Measurements from ENCODE around the gene CKAP5.

The CKAP5 gene

DNA sequence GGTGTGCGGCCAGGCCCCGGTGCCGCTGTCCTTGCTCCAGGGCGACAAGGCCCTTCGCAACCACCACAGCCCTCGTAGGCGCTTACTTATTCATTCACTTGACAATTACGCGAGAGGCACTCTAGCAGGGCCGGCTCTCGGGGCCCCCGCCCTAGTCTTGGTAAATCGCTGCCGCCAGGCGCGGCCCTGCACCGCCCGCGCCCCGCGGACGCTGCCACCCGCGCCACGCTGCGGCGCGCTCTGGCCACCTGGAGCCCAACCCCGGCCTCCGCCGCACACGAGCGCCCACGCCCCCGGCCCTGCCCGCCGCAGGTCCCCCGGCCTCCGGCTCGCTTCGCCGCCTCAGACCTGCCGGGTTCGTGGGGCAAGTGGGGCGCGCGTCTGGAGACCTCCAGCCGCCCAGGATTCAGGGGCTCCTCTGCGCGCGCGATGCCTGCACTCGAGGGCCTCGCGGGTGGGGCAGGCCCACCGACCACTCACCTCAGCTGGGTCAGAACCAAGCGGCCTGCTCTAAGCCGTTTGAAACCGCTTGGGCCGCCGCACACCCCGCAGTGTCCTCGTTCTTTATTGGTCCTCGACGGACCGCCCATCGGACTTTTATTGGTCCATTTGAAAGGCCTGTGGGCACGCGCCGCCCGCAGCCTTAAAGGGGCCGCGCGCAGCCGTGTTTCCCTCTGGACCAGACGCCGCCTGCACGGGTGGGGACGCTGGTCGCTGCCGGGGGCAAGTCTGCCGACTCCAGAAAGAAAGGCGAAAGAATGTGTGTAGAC, at the start of gene CKAP5:
TSS of gene CKAP5 (minus strand) at position 541 of the 770 bp plus-strand sequence. CDS start 25,049 bp downstream, outside the sequence.
- DNase-seq = no peak

GRCh38 chr11:46895821-46896220, 49.7 kb upstream of the CKAP5 start:
- no peak for DNase-seq

GRCh38 chr11:46894961-46895360, 48.9 kb upstream of the CKAP5 start:
- no peak for DNase-seq

DNA sequence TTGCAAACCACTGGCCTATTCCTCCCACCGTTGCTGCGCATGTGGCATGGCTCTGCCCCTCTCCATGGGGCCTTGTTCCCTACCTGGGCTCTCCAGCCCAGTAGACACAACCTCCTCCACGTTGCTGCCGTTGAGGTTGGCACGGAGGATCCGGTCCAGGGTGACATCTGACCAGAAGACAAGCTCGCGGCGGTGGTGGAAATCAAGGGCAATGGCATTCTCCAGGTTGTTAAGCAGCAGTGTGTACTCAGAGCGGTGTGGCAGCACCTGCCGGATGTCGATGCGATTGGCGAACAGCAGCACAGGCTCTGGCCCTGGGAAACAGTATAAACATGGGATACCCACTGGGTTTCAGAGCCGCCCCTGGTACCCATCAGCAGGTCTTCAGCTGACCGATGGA, 48.4 kb upstream of the CKAP5 start:
- no peak for DNase-seq

DNA sequence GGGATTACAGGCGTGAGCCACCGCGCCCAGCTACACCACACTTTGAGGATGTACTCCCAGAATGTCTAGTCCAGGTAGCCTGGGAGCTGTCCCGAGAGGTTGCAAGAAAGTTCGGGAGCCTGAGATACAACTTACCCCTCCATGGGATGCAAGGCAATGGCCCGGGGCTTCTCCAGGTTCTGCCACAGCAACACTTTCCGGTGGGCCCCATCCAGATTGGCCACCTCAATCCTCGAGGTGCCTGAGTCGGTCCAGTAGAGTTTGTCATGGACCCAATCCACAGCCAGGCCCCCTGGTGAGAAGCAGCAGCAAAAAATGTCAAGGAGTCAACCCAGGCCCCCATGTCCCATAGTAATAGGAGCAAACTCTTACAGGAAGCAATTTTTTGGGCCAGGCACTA, 46.8 kb upstream of the CKAP5 start:
- no peak for DNase-seq

- DNase-seq = no peak
These were observed 46.0 kb upstream of the CKAP5 start for GRCh38 chr11:46892109-46892508.

DNA sequence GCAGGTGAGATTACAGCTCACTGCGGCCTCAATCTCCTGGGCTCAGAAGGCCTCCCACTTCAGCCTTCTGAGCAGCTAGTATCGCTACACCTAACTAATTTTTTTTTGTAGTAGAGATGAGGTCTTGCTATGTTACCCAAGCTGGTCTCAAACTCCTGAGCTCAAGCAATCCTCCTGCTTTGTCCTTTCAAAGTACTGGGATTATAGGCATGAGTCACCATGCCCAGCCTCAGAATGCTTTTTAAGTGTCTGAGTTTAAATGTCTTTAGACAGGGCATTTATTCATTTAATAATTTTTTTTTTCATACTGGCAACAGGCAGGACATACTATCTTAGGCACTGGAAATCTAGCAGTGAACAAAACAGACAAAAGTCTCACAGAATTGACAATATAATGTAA, 44.6 kb upstream of the CKAP5 start:
- no peak for DNase-seq

GRCh38 chr11:46889689-46890475, 43.8 kb upstream of the CKAP5 start:
- DNase-seq = no peak

DNA sequence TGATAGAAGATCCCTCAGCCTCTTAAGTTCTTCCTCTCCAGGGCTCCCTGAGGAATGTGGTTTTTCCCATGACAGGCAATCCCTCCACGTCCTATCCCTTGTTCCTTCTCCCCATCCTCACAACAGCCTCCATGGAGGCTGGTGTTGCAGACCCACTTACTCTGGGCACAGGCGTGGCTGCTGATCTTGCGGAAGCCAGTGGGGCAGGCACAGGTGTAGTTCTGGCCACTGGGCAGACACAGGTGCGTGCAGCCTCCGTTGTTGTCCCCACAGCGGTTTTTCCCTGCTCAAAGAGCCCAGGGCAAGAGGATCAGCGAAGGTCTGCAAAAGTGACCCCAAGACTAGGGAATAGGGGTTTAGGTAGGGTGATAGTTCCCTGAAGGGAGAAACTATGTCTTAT, 43.2 kb upstream of the CKAP5 start:
- DNase-seq = no peak

DNA sequence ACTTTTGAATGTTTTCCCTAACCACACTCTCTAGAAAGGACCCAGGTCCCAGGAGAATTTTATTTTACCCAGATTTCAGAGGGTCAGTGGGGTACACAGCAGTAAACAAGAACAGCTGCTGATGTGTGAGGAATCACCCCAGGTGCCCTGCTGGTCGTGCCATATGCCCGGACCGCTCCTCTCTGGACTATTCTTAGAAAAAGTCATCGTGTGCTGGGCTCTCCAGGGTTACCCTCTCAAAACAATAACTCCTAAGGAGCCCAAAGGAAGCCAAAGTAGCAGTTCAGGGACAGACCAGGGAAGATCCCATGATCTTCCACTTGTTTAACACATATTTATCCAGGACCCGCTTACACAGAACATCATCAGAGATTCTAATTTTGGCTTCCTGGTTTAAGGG, 42.6 kb upstream of the CKAP5 start:
- no peak for DNase-seq

DNA sequence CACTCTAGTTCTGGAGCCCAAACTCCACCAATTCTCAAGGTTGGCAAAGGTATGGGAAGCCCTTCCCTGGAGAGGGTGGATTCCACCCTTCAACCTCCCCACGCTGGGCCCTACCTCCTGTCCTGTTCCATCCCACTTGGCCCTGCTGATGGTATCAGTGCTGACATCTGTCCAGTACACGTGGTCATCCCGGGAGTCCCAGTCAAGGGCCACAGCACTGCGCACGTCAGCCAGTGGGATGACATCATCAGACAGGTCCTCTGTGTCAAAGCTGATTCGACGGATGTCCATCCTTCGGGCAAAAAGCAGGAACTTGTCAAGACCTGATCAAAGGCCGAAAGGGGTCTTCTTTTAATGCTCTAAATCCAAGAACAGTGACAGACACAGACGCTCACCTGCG, 40.1 kb upstream of the CKAP5 start:
- no peak for DNase-seq

- DNase-seq = no peak
These were observed 33.0 kb upstream of the CKAP5 start for GRCh38 chr11:46879056-46879585.

GRCh38 chr11:46877580-46877979, 31.5 kb upstream of the CKAP5 start:
- DNase-seq = no peak

- no peak for DNase-seq
These were observed 30.4 kb upstream of the CKAP5 start for GRCh38 chr11:46876471-46876870.

- DNase-seq = no peak
These were observed 28.5 kb upstream of the CKAP5 start for GRCh38 chr11:46874586-46874985.

DNA sequence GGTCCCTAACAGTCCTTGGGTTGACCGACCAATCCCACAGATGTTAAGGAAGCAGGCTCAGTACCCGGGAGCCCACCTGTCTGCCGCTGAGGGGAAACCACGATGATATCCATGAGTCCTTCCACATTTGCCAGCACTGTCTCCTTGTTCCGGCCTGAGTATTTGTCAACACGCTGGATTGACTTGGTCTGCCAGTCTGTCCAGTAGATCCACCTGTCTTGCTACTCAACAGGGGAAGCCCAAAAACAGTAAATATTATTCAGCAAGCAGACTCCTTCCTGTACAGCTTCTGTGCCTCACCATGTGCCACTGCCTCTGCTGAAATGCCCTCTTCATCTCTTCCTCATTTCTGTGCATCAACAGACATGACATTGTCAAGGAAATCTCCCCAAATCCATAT, 22.8 kb upstream of the CKAP5 start:
- no peak for DNase-seq

GRCh38 chr11:46865340-46865739, 19.3 kb upstream of the CKAP5 start:
- no peak for DNase-seq

DNA sequence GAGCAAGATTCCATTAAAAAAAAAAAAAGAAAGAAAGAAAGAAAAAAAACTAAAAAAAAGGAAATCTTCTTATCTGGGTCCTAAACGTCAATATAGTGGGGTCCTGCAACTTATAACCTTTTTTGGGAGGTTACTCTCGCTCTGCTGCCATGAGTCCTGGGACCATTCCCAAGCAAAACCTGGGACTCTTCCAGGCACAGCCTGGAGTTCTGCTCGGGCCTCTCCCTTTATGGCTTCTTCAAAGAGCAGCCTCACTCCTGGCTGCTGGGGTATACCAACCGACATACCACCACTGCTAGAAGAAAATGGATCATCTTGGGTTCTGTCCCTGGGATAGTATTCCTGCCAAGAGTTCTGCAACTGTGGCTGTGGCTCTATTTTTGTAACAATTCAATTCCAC, 14.1 kb upstream of the CKAP5 start:
- no peak for DNase-seq

- no peak for DNase-seq
These were observed 13.0 kb upstream of the CKAP5 start for GRCh38 chr11:46858920-46859546.

GRCh38 chr11:46857666-46858065, 11.6 kb upstream of the CKAP5 start:
- DNase-seq = no peak

- DNase-seq = no peak
These were observed 10.7 kb upstream of the CKAP5 start for GRCh38 chr11:46856605-46857343.

DNA sequence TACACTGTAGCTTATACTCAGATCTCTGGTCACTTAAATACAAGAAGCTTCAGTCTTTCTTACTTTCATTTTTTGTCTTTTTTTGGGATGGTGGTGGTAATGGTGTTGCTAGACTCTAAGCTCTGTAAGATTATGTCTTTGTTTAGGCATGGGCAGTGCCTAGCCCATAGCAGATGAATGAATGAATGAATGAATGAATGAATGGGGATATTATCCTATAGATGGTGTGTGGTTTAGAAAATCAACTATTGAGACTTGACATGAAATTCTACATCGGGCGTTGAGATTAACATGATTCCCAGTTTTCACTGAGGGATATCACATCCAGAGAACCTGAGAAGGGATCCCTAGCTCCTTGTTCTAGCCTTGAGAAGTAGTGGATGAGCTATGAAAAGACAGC, 9.8 kb upstream of the CKAP5 start:
- no peak for DNase-seq

GRCh38 chr11:46855167-46855566, 9.1 kb upstream of the CKAP5 start:
- no peak for DNase-seq

Data from SIG-M5 (cell line).